ENCODE results near the gene B3GNT5.

- TF ChIP-seq CTCF (IDR thresholded peaks at IDR 0.05; ENCODE audit: insufficient read depth, low read length) (no peak), POLR2AphosphoS5 (IDR thresholded peaks at IDR 0.05; ENCODE audit: low read depth) (no peak), SPI1 (IDR thresholded peaks at IDR 0.05; ENCODE audit: borderline replicate concordance, low read depth) (no peak), GABPA (IDR thresholded peaks at IDR 0.05; ENCODE audit: low read depth) (no peak), REST (IDR thresholded peaks at IDR 0.05; ENCODE audit: insufficient replicate concordance, low read depth) (no peak)
These were observed 65.8 kb downstream of the B3GNT5 start for GRCh38 chr3:183318877-183319276.

Data from HL-60 (cell line).